NCI-H1436 (cell line): ENCODE results near the gene ENG.

Experiments
- DNase-seq: peaks from one replicate; lab custom pipeline; 2025; lab: John Stamatoyannopoulos, UW

The ENG gene

GRCh38 chr9:127814619-127815511, 39.6 kb downstream of the ENG start:
- no peak for DNase-seq

GRCh38 chr9:127813686-127814226, 40.7 kb downstream of the ENG start:
- DNase-seq = no peak

GRCh38 chr9:127812936-127813675, 41.4 kb downstream of the ENG start:
- DNase-seq = no peak

- DNase-seq = no peak
These were observed 42.4 kb downstream of the ENG start for GRCh38 chr9:127812011-127812410.

GRCh38 chr9:127810378-127811187, 43.9 kb downstream of the ENG start:
- no peak for DNase-seq

- DNase-seq = no peak
These were observed 44.7 kb downstream of the ENG start for GRCh38 chr9:127809540-127810377.

GRCh38 chr9:127809002-127809539, 45.4 kb downstream of the ENG start:
- DNase-seq = no peak

GRCh38 chr9:127808347-127809001, 46.0 kb downstream of the ENG start:
- no peak for DNase-seq

- DNase-seq = no peak
These were observed 47.6 kb downstream of the ENG start for GRCh38 chr9:127806871-127807270.

GRCh38 chr9:127805620-127806019, 48.8 kb downstream of the ENG start:
- DNase-seq = no peak

GRCh38 chr9:127803507-127804352, 50.7 kb downstream of the ENG start:
- DNase-seq = no peak

GRCh38 chr9:127802576-127803443, 51.6 kb downstream of the ENG start, which contains the start of gene FPGS:
Gene FPGS (plus strand): TSS chr9:127802882. CDS start chr9:127802925, 43 bp downstream.
- peak; percentile 84 for DNase-seq

GRCh38 chr9:127801955-127802575, 52.4 kb downstream of the ENG start:
- DNase-seq = no peak

GRCh38 chr9:127796852-127797370, 57.5 kb downstream of the ENG start:
- no peak for DNase-seq

GRCh38 chr9:127796225-127796813, 58.1 kb downstream of the ENG start:
- DNase-seq = no peak

- DNase-seq = no peak
These were observed 60.3 kb downstream of the ENG start for GRCh38 chr9:127794001-127794791.
